ENCODE measurements around the gene SIAH1. TPM values are rescaled to one million over a fixed set of nuclear protein-coding genes. Genes with fewer than 3 reads are reported as not detected.

The SIAH1 gene
- polyA plus RNA-seq, 1 experiment: 11.7 TPM

GRCh38 chr16:48352648-48353390, 32.4 kb downstream of the SIAH1 start:
- Histone ChIP-seq H3K4me3 (ENCODE audit: low read depth, low read length) (no peak overlapping the region), H3K36me3 (ENCODE audit: control insufficient read depth, insufficient read depth, low read length) (peaks cover 7% of the 10 kb centered on the region), H3K27me3 (ENCODE audit: control insufficient read depth, insufficient read depth, low read length) (no peaks in the 10 kb centered on the region)
- DNase-seq (ENCODE audit: low read depth): no peak
- ChIA-PET POLR2A (no interaction called here), CTCF (interaction anchor here (0.6 to 3.5 kb wide), 12 partner anchors 8 to 277 kb away, joined by 3 to 36 read pairs (median 4); no protein-coding TSS in a partner anchor)
- no peak for TF ChIP-seq CTCF (IDR thresholded peaks at IDR 0.05; ENCODE audit: insufficient read depth, low read depth, low read length)

- ChIA-PET POLR2A (no interaction called here), CTCF (interaction anchor here (2.4 kb wide), 1 partner anchor 280 kb away, joined by 18 read pairs; no protein-coding TSS in a partner anchor)
- H3K27me3 ChIP-seq (ENCODE audit: control insufficient read depth, insufficient read depth, low read length): no peaks in the 10 kb centered on the region
- no peak for TF ChIP-seq CTCF (IDR thresholded peaks at IDR 0.05; ENCODE audit: insufficient read depth, low read depth, low read length)
- H3K36me3 ChIP-seq (ENCODE audit: control insufficient read depth, insufficient read depth, low read length): peaks cover 7% of the 10 kb centered on the region
- no peak overlapping the region for H3K4me3 ChIP-seq (ENCODE audit: low read depth, low read length)
- DNase-seq (ENCODE audit: low read depth): no peak
Observed at GRCh38 chr16:48350736-48351135, 34.5 kb downstream of the SIAH1 start.

- TF ChIP-seq CTCF (IDR thresholded peaks at IDR 0.05; ENCODE audit: insufficient read depth, low read depth, low read length): no peak
- ChIA-PET CTCF (interaction anchor here (1.0 to 3.9 kb wide), 3 partner anchors 9 to 282 kb away, joined by 4 to 21 read pairs (median 5); no protein-coding TSS in a partner anchor), POLR2A (no interaction called here)
- no peak for DNase-seq (ENCODE audit: low read depth)
- Histone ChIP-seq H3K27me3 (ENCODE audit: control insufficient read depth, insufficient read depth, low read length) (no peaks in the 10 kb centered on the region), H3K4me3 (ENCODE audit: low read depth, low read length) (no peak overlapping the region), H3K36me3 (ENCODE audit: control insufficient read depth, insufficient read depth, low read length) (peaks cover 5% of the 10 kb centered on the region; the same call in 1 of the 2 replicates)
Observed at GRCh38 chr16:48347980-48348379, 37.2 kb downstream of the SIAH1 start.

GRCh38 chr16:48347191-48347865, 37.9 kb downstream of the SIAH1 start:
- ChIA-PET CTCF (interaction anchor here (1.0 to 3.9 kb wide), 5 partner anchors 10 to 283 kb away, joined by 3 to 21 read pairs (median 4); no protein-coding TSS in a partner anchor), POLR2A (no interaction called here)
- Histone ChIP-seq H3K36me3 (ENCODE audit: control insufficient read depth, insufficient read depth, low read length) (peaks cover 5% of the 10 kb centered on the region), H3K4me3 (ENCODE audit: low read depth, low read length) (no peak overlapping the region), H3K27me3 (ENCODE audit: control insufficient read depth, insufficient read depth, low read length) (no peaks in the 10 kb centered on the region)
- no peak for DNase-seq (ENCODE audit: low read depth)
- TF ChIP-seq CTCF (IDR thresholded peaks at IDR 0.05; ENCODE audit: insufficient read depth, low read depth, low read length): no peak

GRCh38 chr16:48342591-48342990, 42.6 kb downstream of the SIAH1 start:
- DNase-seq (ENCODE audit: low read depth): no peak
- CTCF ChIA-PET: interaction anchor here (1.6 kb wide), 1 partner anchor 281 kb away, joined by 5 read pairs; no protein-coding TSS in a partner anchor
- Histone ChIP-seq H3K27me3 (ENCODE audit: control insufficient read depth, insufficient read depth, low read length) (no peaks in the 10 kb centered on the region), H3K36me3 (ENCODE audit: control insufficient read depth, insufficient read depth, low read length) (peaks cover 12% of the 10 kb centered on the region), H3K4me3 (ENCODE audit: low read depth, low read length) (no peak overlapping the region)
- TF ChIP-seq CTCF (IDR thresholded peaks at IDR 0.05; ENCODE audit: insufficient read depth, low read depth, low read length): no peak
- POLR2A ChIA-PET: no interaction called here

Measured in BJ (cell line).